ENCODE results near the gene PCSK4. TPM values are rescaled to one million over a fixed set of nuclear protein-coding genes. Genes with fewer than 3 reads are reported as not detected.

PCSK4 gene
- total and polyA plus RNA-seq, 9 of the 15 experiments (the other 6 are each of a cell fraction or from before 2014, with no cell fraction given) = 0.01 to 9.1 (median 2.1) TPM; not detected in 1

DNA sequence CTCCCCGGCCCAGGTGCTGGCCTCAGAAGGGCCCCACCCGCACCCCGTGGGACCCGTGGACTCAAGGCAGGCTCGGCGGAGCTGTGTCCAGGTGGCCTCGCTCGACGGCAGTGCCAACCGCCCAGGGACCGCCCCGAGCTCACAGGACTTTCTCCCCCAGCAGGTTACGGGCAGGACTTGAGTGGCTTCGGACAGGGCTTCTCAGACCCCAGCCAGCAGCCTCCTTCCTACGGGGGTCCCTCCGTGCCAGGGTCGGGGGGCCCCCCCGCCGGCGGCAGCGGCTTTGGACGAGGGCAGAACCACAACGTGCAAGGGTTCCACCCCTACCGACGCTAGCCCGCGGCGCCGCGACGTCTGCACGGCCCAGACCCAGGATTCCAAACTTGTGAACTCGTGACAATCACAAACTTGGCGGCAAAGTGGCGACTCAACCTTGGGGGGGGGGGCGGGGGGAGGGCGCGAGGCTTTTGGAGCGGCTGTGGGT is 55.5 kb downstream of the PCSK4 start (continued):
- TF ChIP-seq BRD9 (IDR thresholded peaks at IDR 0.05; ENCODE audit: low read depth, partially characterized antibody) (no peak), SAFB (IDR thresholded peaks at IDR 0.05; ENCODE audit: borderline replicate concordance, low read depth, low read length) (no peak), FIP1L1 (IDR thresholded peaks at IDR 0.05; ENCODE audit: low read depth, low read length, poor library complexity, severe bottlenecking) (no peak), GABPB2 (CRISPR knock-in tag; conservative IDR thresholded peaks at IDR 0.05) (no peak), RAD51 (IDR thresholded peaks at IDR 0.05; ENCODE audit: borderline replicate concordance, low read depth) (no peak), NELFE (IDR thresholded peaks at IDR 0.05; ENCODE audit: insufficient read depth, insufficient read length) (no peak), HMGN3 (IDR thresholded peaks at IDR 0.05; ENCODE audit: borderline replicate concordance, extremely low read depth, insufficient read length, low read depth, low read length) (peak; percentile 30), POLR2G (IDR thresholded peaks at IDR 0.05; ENCODE audit: low read depth, low read length) (peak; percentile 67; the same call in 1 of the 2 replicates), ZFX (CRISPR knock-in tag; IDR thresholded peaks at IDR 0.05) (no peak), SMAD1 (IDR thresholded peaks at IDR 0.05; ENCODE audit: low read depth, low read length, partially characterized antibody) (no peak), ATF4 (CRISPR knock-in tag; IDR thresholded peaks at IDR 0.05) (no peak), POLR2AphosphoS2 (IDR thresholded peaks at IDR 0.05; ENCODE audit: low read length) (no peak)
